Suprapubic skin (tissue), 4 donors: ENCODE data around the gene PTPRN2. TPM values are rescaled to one million over a fixed set of nuclear protein-coding genes. Genes with fewer than 3 reads are reported as not detected.

Experiments
- DNase-seq, 2 donors: peaks; one replicate each; pipeline ENCODE4 v3.0.0-alpha.2; 2019; ENCODE audit warnings: low spot score in 2 of 2
- H3K27ac ChIP-seq: fragments of 200-600 bp; sonication (generic); one replicate; pipeline ENCODE4 v1.5.1; 2019
- H3K27me3 ChIP-seq: fragments of 200-600 bp; sonication (generic); one replicate; pipeline ENCODE4 v1.5.1; 2019
- H3K36me3 ChIP-seq: fragments of 200-600 bp; sonication (generic); one replicate; pipeline ENCODE4 v1.5.1; 2019
- H3K4me1 ChIP-seq: fragments of 200-600 bp; sonication (generic); one replicate; pipeline ENCODE4 v1.5.1; 2019
- H3K4me3 ChIP-seq: fragments of 200-600 bp; sonication (generic); one replicate; pipeline ENCODE4 v1.5.1; 2019; ENCODE audit warnings: mild to moderate bottlenecking
- H3K9me3 ChIP-seq: fragments of 200-600 bp; sonication (generic); one replicate; pipeline ENCODE4 v1.5.1; 2019
- CTCF ChIP-seq, 2 donors: fragments of 200-600 bp in 1 of 2; fragments of 450-650 bp in 1 of 2; sonication (generic) in 1 of 2; IDR thresholded peaks; one replicate each; pipeline ENCODE4 v1.5.1; 2016 to 2019; ENCODE audit warnings: antibody characterized with exemption in 2 of 2, mild to moderate bottlenecking in 1 of 2, moderate library complexity in 1 of 2
- EP300 ChIP-seq: sonication (generic); formaldehyde crosslinking; IDR thresholded peaks from one replicate; pipeline ENCODE4 v1.6.1; 2017; ENCODE audit warnings: antibody characterized with exemption
- POLR2A ChIP-seq, 2 donors: fragments of 450-650 bp; IDR thresholded peaks; one replicate each; pipeline ENCODE4 v1.6.1; 2017; ENCODE audit warnings: antibody characterized with exemption in 2 of 2, mild to moderate bottlenecking in 2 of 2, moderate library complexity in 2 of 2
- POLR2AphosphoS5 ChIP-seq, 3 donors: sonication (generic); formaldehyde crosslinking; IDR thresholded peaks; one replicate each; pipeline ENCODE4 v1.6.1; 2017; ENCODE audit warnings: antibody characterized with exemption in 3 of 3
- WGBS: methylation state at CpG from one replicate; pipeline ENCODE4 v1.1.5; 2018; 5-methylcytosine and 5-hydroxymethylcytosine counted together
- total RNA-seq, 4 donors: library from RNA; depleted of rRNA; stranded (reverse); fragments of >200 nt; gene quantifications; one replicate each; pipeline ENCODE4 v1.1.0, GENCODE V29; 2016

PTPRN2 gene
- total RNA-seq, 4 donors from 2014 or later, result 0.23 to 1.8 (median 1.3) TPM

GRCh38 chr7:157963526-157963925 lies 624.1 kb downstream of the PTPRN2 start:
- Histone ChIP-seq H3K27me3 (peaks cover 10% of the 10 kb centered on the region), H3K4me1 (no peaks in the 10 kb centered on the region), H3K9me3 (no peaks in the 10 kb centered on the region), H3K36me3 (no peaks in the 10 kb centered on the region), H3K27ac (no peak overlapping the region), H3K4me3 (no peak overlapping the region)
- 62% methylated on average over 9 of the region's 9 CpGs for WGBS
- no peak for TF ChIP-seq CTCF (IDR thresholded peaks at IDR 0.05)
- no peak for TF ChIP-seq EP300
- TF ChIP-seq POLR2AphosphoS5 (IDR thresholded peaks at IDR 0.05), result no peak
- TF ChIP-seq POLR2A (IDR thresholded peaks at IDR 0.05), result no peak
- no peak for DNase-seq

DNA sequence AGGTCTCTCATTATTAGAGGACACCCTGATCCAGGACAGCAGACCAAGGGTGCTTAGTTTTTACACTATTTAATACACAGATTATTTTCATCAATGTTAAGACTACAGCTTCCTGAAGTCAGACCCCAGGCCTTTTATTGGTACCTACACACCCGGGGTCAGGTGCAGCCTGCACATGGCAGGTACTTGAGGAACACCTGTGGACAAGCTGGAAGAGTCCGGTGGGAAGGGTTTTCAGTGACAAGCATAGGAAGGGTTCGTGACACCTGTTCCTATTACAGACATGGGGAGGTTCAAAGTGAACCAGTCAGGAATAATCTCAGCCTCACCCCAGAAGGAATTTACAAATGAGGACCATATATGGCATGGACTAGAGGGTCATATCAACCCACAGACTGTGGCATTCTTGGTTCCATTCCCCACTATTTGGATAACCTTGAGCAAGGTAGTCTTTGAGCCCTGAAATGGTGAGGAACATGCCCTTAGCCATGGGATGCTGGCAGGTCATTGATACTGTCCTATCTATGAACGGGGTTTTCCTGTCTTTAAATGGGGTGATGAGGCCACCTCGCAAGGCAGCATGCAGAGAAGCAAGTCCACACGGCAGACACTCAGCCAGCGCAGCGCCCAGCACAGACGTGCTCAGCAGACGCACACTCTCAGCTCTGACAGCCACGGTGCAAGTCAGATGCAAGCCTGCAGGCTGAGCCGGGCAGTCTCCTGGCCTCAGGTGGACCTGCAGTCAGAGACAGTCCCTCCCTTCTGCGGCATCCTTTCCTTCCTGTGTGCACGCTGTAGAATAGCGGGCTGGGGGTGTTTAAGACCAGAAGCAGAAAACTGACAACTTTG lies 624.9 kb downstream of the PTPRN2 start:
- H3K9me3 ChIP-seq, result no peaks in the 10 kb centered on the region
- WGBS, result 80% methylated on average over 7 of the region's 15 CpGs

GRCh38 chr7:157961731-157962457 lies 625.7 kb downstream of the PTPRN2 start:
- DNase-seq, result no peak
- Histone ChIP-seq H3K4me1 (no peaks in the 10 kb centered on the region), H3K27ac (no peak overlapping the region), H3K36me3 (no peaks in the 10 kb centered on the region), H3K4me3 (no peak overlapping the region), H3K9me3 (no peaks in the 10 kb centered on the region), H3K27me3 (peaks cover 5% of the 10 kb centered on the region)
- TF ChIP-seq CTCF (IDR thresholded peaks at IDR 0.05) (no peak), POLR2A (IDR thresholded peaks at IDR 0.05) (no peak), POLR2AphosphoS5 (IDR thresholded peaks at IDR 0.05) (no peak), EP300 (no peak)
- 48% methylated on average over 28 of the region's 29 CpGs for WGBS

More for the DNA sequence above, 624.9 kb downstream of the PTPRN2 start:
- H3K27me3 ChIP-seq, result peaks cover 5% of the 10 kb centered on the region
- no peak for DNase-seq
- no peak overlapping the region for H3K4me3 ChIP-seq
- H3K36me3 ChIP-seq, result no peaks in the 10 kb centered on the region
- no peaks in the 10 kb centered on the region for H3K4me1 ChIP-seq
- no peak for TF ChIP-seq POLR2AphosphoS5 (IDR thresholded peaks at IDR 0.05)
- TF ChIP-seq EP300, result no peak
- no peak for TF ChIP-seq POLR2A (IDR thresholded peaks at IDR 0.05)
- no peak for TF ChIP-seq CTCF (IDR thresholded peaks at IDR 0.05)
- H3K27ac ChIP-seq, result no peak overlapping the region

- Histone ChIP-seq H3K4me1 (no peaks in the 10 kb centered on the region), H3K4me3 (no peak overlapping the region), H3K27me3 (no peaks in the 10 kb centered on the region), H3K9me3 (no peaks in the 10 kb centered on the region), H3K27ac (no peak overlapping the region), H3K36me3 (no peaks in the 10 kb centered on the region)
- WGBS, result 69% methylated on average over 5 of the region's 13 CpGs
- DNase-seq, result no peak
- TF ChIP-seq CTCF (IDR thresholded peaks at IDR 0.05), result no peak
These were observed 632.1 kb downstream of the PTPRN2 start for GRCh38 chr7:157955348-157955999.

GRCh38 chr7:157954901-157955300 lies 632.7 kb downstream of the PTPRN2 start:
- H3K27me3 ChIP-seq, result no peaks in the 10 kb centered on the region
- H3K4me3 ChIP-seq, result no peak overlapping the region
- 84% methylated on average over 7 of the region's 7 CpGs for WGBS
- DNase-seq, result no peak
- H3K9me3 ChIP-seq, result no peaks in the 10 kb centered on the region
- H3K27ac ChIP-seq, result no peak overlapping the region
- no peaks in the 10 kb centered on the region for H3K4me1 ChIP-seq
- no peaks in the 10 kb centered on the region for H3K36me3 ChIP-seq
- TF ChIP-seq POLR2A (IDR thresholded peaks at IDR 0.05), result no peak
